Coronary artery (tissue), 2 donors: Measurements from ENCODE around the gene PDZRN3.

ENCODE experiments used
- DNase-seq: peaks from one replicate; pipeline ENCODE4 v3.0.0-alpha.2; 2017; ENCODE audit warnings: low spot score
- H3K27ac ChIP-seq, 2 donors: fragments of 200-600 bp; sonication (generic); one replicate each; pipeline ENCODE4 v1.5.1; 2016 to 2019
- H3K4me3 ChIP-seq: fragments of 200-600 bp; sonication (generic); 2 replicates; pipeline ENCODE4 v1.5.1; 2016; ENCODE audit warnings: mild to moderate bottlenecking, moderate library complexity
- CTCF ChIP-seq: fragments of 200-600 bp; sonication (generic); IDR thresholded peaks from one replicate; pipeline ENCODE4 v1.5.1; 2019; ENCODE audit warnings: antibody characterized with exemption

PDZRN3 gene

GRCh38 chr3:73504852-73505251 is 119.9 kb downstream of the PDZRN3 start:
- peak overlapping the region; percentile 48 for H3K4me3 ChIP-seq
- TF ChIP-seq CTCF = no peak
- DNase-seq = no peak
- peak overlapping the region; percentile 19 to 46 for H3K27ac ChIP-seq

- H3K4me3 ChIP-seq = peak overlapping the region; percentile 48
- TF ChIP-seq CTCF = no peak
- no peak for DNase-seq
- peak overlapping the region; percentile 46 to 56 for H3K27ac ChIP-seq
These were observed 120.5 kb downstream of the PDZRN3 start for GRCh38 chr3:73504239-73504638.

- DNase-seq = no peak
- Histone ChIP-seq H3K4me3 (peak overlapping the region; percentile 48), H3K27ac (peak overlapping the region; percentile 46 to 56)
- TF ChIP-seq CTCF = no peak
These were observed 121.0 kb downstream of the PDZRN3 start for GRCh38 chr3:73503781-73504180.

- Histone ChIP-seq H3K4me3 (peak overlapping the region; percentile 48), H3K27ac (peak overlapping the region; percentile 46 to 56)
- DNase-seq = no peak
- TF ChIP-seq CTCF = peak; percentile 63
These were observed 121.8 kb downstream of the PDZRN3 start for GRCh38 chr3:73502609-73503583.

- no peak for TF ChIP-seq CTCF
- no peak for DNase-seq
- no peak overlapping the region for H3K4me3 ChIP-seq
- H3K27ac ChIP-seq = no peak overlapping the region
These were observed 124.4 kb downstream of the PDZRN3 start for GRCh38 chr3:73500321-73500720.

GRCh38 chr3:73499787-73500186 is 125.0 kb downstream of the PDZRN3 start:
- TF ChIP-seq CTCF = no peak
- Histone ChIP-seq H3K27ac (no peak overlapping the region), H3K4me3 (no peak overlapping the region)
- DNase-seq = no peak
